ENCODE measurements around the gene THSD4. TPM values are rescaled to one million over a fixed set of nuclear protein-coding genes. Genes with fewer than 3 reads are reported as not detected.

Gene THSD4
- total RNA-seq, 1 donor from 2014 or later: 2.5 TPM

Other genes starting within 250 kb of the THSD4 start
- gene THAP10, start 223.0 kb upstream of the THSD4 start, total RNA-seq: 1.6 TPM in 2 replicates
- 4.7 and 6.8 TPM in 2 replicates for gene LRRC49, start 222.6 kb upstream of the THSD4 start, total RNA-seq